ENCODE results near the gene FOXI1.

The FOXI1 gene

DNA sequence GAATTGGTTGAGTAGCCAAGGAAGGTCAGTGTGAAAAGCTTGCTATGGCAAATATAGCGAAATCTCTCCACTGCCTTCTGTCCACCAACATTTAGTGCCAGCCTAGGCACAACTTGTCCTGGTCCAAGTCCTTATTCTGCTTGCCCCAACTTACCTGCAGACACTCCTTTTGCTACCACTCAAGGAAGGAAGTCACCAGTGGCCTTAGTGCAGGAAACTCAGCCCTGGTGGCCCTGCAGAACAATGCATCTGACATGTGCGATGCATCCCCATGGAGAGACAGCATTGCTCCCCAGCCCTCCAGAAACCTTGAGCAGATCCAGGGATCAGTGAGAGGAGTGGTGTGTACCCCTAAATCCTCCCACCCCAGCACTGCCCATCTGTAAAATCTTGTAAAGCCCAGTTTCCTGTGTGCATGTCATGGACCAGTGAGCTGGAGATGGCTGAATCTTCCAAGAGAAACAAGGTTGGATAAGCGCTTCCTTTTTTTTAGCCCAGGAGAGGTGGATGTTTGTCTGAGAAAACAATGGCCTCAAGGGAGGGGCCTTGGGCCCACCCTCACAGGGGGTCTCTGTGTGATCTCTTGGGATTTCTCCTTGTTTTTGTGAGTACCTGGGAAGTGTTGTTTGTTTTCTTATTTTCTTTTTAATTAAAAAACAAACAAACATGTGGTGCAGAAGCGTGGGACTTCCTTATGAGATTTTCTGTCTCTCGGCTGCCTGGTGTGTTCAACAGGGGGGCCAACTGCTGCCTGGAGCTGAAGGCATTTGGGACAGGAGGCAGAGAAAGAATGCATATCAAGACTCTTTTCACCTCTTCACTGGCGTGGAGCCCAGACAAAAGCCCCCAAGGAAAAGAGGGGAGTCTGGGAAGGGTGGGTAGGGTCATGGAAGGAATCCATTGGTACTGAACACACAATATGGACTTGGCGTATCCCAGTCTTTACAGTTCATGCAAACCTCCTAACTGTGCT is 3.6 kb downstream of the FOXI1 start:
- no peak for DNase-seq (ENCODE audit: low spot score)
- no peak for TF ChIP-seq CTCF (IDR thresholded peaks at IDR 0.05; ENCODE audit: extremely low read depth, insufficient read depth, missing control alignments)
- in situ Hi-C loops (cut with MboI; ENCODE audit: low pct_unique_long_range_greater_than_20kb, low sequenced_read_pairs, unreplicated experiment): no loop called here

GRCh38 chr5:170110403-170111087 is 4.8 kb downstream of the FOXI1 start:
- no peak for DNase-seq (ENCODE audit: low spot score)
- in situ Hi-C loops (cut with MboI; ENCODE audit: low pct_unique_long_range_greater_than_20kb, low sequenced_read_pairs, unreplicated experiment): no loop called here
- no peak for TF ChIP-seq CTCF (IDR thresholded peaks at IDR 0.05; ENCODE audit: extremely low read depth, insufficient read depth, missing control alignments)

GRCh38 chr5:170111088-170111785 is 5.5 kb downstream of the FOXI1 start:
- in situ Hi-C loops (cut with MboI; ENCODE audit: low pct_unique_long_range_greater_than_20kb, low sequenced_read_pairs, unreplicated experiment): no loop called here
- no peak for TF ChIP-seq CTCF (IDR thresholded peaks at IDR 0.05; ENCODE audit: extremely low read depth, insufficient read depth, missing control alignments)
- no peak for DNase-seq (ENCODE audit: low spot score)

- TF ChIP-seq CTCF (IDR thresholded peaks at IDR 0.05; ENCODE audit: extremely low read depth, insufficient read depth, missing control alignments): no peak
- DNase-seq (ENCODE audit: low spot score): no peak
- in situ Hi-C loops (cut with MboI; ENCODE audit: low pct_unique_long_range_greater_than_20kb, low sequenced_read_pairs, unreplicated experiment): no loop called here
Observed at GRCh38 chr5:170112876-170113521, 7.3 kb downstream of the FOXI1 start.

DNA sequence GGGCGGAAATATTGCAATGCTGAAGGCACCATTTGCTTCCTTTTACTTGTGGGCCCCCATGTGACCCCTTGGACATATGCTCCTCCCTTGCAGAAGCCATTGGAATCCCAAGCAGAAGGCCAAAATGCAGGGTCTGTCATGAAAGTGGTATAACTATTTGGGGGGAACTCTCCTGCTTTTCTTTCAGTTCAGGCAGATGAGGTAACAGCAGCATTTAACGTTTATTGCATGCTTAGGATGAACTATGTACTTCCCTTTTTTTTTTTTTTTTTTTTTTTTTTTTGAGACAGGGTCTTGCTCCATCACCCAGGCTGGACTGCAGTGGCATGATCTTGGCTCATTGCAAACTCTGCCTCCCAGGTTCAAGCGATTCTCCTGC is 7.8 kb downstream of the FOXI1 start:
- in situ Hi-C loops (cut with MboI; ENCODE audit: low pct_unique_long_range_greater_than_20kb, low sequenced_read_pairs, unreplicated experiment): no loop called here
- no peak for TF ChIP-seq CTCF (IDR thresholded peaks at IDR 0.05; ENCODE audit: extremely low read depth, insufficient read depth, missing control alignments)

GRCh38 chr5:170114271-170114670 is 8.6 kb downstream of the FOXI1 start:
- no peak for DNase-seq (ENCODE audit: low spot score)
- in situ Hi-C loops (cut with MboI; ENCODE audit: low pct_unique_long_range_greater_than_20kb, low sequenced_read_pairs, unreplicated experiment): no loop called here

More for the DNA sequence above, 7.8 kb downstream of the FOXI1 start:
- no peak for DNase-seq (ENCODE audit: low spot score)

More at GRCh38 chr5:170114271-170114670, 8.6 kb downstream of the FOXI1 start:
- no peak for TF ChIP-seq CTCF (IDR thresholded peaks at IDR 0.05; ENCODE audit: extremely low read depth, insufficient read depth, missing control alignments)

Data from GM13977 (cell line).